ENCODE measurements around the gene CD58. TPM values are rescaled to one million over a fixed set of nuclear protein-coding genes. Genes with fewer than 3 reads are reported as not detected.

Gene CD58
- total and polyA plus RNA-seq, 9 of the 15 experiments (the other 6 are each of a cell fraction or from before 2014, with no cell fraction given) = 18.1 to 113 (median 37.4) TPM

DNA sequence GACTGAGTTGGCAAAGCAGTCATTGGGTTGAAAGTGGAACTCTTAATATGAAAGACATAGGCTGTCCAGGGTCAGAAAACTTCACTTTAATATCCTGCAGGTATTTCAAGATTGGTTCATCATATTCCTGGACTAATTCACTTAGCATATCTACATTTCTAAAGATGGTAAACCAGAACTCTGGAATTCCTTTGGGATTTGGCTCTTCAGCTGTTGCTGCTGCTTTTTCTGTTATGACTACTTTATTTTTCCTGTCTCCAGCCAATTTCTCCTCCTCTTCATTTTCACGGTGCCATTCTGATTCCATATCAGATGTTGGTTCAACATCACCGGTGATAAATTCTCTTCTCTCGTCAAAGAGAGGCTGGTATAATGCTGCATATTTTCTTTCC is 37.4 kb downstream of the CD58 start:
- no peak for FAIRE-seq

More for the DNA sequence above, 37.4 kb downstream of the CD58 start:
- H3K27ac ChIP-seq (ENCODE audit: extremely low read depth, low read depth, low read length) = no peak overlapping the region
- H4K20me1 ChIP-seq (replicated peaks; ENCODE audit: control insufficient read depth, insufficient read depth, low read length) = no peaks in the 10 kb centered on the region
- ATAC-seq (no peak), DNase-seq (ENCODE audit: extremely low read depth in 1 of 4, low spot score in 3 of 4) (no peak)
- H3K4me3 ChIP-seq = no peak overlapping the region
- no peak for TF ChIP-seq ESRRB (CRISPR knock-in tag; IDR thresholded peaks at IDR 0.05; ENCODE audit: borderline replicate concordance)
- TF ChIP-seq FOXK2 (conservative IDR thresholded peaks at IDR 0.05 in 1 of 2, IDR thresholded peaks at IDR 0.05 in 1 of 2; ENCODE audit: low read depth in 2 of 2) = no peak
- TF ChIP-seq, protein P1, sequence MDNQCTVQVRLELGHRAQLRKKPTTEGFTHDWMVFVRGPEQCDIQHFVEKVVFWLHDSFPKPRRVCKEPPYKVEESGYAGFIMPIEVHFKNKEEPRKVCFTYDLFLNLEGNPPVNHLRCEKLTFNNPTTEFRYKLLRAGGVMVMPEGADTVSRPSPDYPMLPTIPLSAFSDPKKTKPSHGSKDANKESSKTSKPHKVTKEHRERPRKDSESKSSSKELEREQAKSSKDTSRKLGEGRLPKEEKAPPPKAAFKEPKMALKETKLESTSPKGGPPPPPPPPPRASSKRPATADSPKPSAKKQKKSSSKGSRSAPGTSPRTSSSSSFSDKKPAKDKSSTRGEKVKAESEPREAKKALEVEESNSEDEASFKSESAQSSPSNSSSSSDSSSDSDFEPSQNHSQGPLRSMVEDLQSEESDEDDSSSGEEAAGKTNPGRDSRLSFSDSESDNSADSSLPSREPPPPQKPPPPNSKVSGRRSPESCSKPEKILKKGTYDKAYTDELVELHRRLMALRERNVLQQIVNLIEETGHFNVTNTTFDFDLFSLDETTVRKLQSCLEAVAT (IDR thresholded peaks at IDR 0.05) = no peak
- TF ChIP-seq SUPT5H (IDR thresholded peaks at IDR 0.05) = no peak
- no peak for TF ChIP-seq TGIF2 (CRISPR knock-in tag; IDR thresholded peaks at IDR 0.05)
- TF ChIP-seq, protein P2, sequence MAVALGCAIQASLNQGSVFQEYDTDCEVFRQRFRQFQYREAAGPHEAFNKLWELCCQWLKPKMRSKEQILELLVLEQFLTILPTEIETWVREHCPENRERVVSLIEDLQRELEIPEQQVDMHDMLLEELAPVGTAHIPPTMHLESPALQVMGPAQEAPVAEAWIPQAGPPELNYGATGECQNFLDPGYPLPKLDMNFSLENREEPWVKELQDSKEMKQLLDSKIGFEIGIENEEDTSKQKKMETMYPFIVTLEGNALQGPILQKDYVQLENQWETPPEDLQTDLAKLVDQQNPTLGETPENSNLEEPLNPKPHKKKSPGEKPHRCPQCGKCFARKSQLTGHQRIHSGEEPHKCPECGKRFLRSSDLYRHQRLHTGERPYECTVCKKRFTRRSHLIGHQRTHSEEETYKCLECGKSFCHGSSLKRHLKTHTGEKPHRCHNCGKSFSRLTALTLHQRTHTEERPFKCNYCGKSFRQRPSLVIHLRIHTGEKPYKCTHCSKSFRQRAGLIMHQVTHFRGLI (CRISPR knock-in tag; IDR thresholded peaks at IDR 0.05) = no peak
- TF ChIP-seq ETV5 (CRISPR knock-in tag; IDR thresholded peaks at IDR 0.05; ENCODE audit: low read depth) = no peak
- TF ChIP-seq SMARCC2 (IDR thresholded peaks at IDR 0.05; ENCODE audit: low read depth) = no peak
- TF ChIP-seq, protein P3, sequence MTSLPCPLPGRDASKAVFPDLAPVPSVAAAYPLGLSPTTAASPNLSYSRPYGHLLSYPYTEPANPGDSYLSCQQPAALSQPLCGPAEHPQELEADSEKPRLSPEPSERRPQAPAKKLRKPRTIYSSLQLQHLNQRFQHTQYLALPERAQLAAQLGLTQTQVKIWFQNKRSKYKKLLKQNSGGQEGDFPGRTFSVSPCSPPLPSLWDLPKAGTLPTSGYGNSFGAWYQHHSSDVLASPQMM (CRISPR knock-in tag; IDR thresholded peaks at IDR 0.05) = no peak
- TF ChIP-seq MTA2 (IDR thresholded peaks at IDR 0.05; ENCODE audit: low read depth) = no peak
- TF ChIP-seq ZNF143 (CRISPR knock-in tag; IDR thresholded peaks at IDR 0.05) = no peak
- TF ChIP-seq, protein P4, sequence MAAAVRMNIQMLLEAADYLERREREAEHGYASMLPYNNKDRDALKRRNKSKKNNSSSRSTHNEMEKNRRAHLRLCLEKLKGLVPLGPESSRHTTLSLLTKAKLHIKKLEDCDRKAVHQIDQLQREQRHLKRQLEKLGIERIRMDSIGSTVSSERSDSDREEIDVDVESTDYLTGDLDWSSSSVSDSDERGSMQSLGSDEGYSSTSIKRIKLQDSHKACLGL (CRISPR knock-in tag; IDR thresholded peaks at IDR 0.05; ENCODE audit: borderline replicate concordance, poor library complexity, severe bottlenecking) = no peak
- TF ChIP-seq, protein P5, sequence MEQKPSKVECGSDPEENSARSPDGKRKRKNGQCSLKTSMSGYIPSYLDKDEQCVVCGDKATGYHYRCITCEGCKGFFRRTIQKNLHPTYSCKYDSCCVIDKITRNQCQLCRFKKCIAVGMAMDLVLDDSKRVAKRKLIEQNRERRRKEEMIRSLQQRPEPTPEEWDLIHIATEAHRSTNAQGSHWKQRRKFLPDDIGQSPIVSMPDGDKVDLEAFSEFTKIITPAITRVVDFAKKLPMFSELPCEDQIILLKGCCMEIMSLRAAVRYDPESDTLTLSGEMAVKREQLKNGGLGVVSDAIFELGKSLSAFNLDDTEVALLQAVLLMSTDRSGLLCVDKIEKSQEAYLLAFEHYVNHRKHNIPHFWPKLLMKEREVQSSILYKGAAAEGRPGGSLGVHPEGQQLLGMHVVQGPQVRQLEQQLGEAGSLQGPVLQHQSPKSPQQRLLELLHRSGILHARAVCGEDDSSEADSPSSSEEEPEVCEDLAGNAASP (IDR thresholded peaks at IDR 0.05) = no peak
- no peak for TF ChIP-seq SREBF2 (CRISPR knock-in tag; IDR thresholded peaks at IDR 0.05)
- no peak for TF ChIP-seq CAMTA2 (CRISPR knock-in tag; conservative IDR thresholded peaks at IDR 0.05)
- no peaks in the 10 kb centered on the region for H3K79me2 ChIP-seq (ENCODE audit: control insufficient read depth, insufficient read depth, low read length)
- no peak overlapping the region for H3K4me2 ChIP-seq (ENCODE audit: insufficient read depth, low read length)
- peaks cover 0 to 5% of the 10 kb centered on the region in 2 experiments; a peak in 2 of 5 replicates for H3K4me1 ChIP-seq (replicated peaks in 1 of 2; ENCODE audit: control insufficient read depth in 2 of 2, insufficient read depth in 2 of 2, low read length in 2 of 2)
- CTCF ChIA-PET (ENCODE audit: low intra/inter-chr PET ratio) = no interaction called here
- no TSS peak for BruUV-seq (replicated peaks)
- H3K36me3 ChIP-seq (ENCODE audit: control insufficient read depth, insufficient read depth, low read length) = peaks cover 55% of the 10 kb centered on the region
- POLR2A ChIA-PET = no interaction called here
- no peaks in the 10 kb centered on the region for H3K9me1 ChIP-seq (ENCODE audit: control insufficient read depth, insufficient read depth, low read length)
- intact Hi-C loops (cut with micrococcal nuclease) = no loop called here
- H3K27me3 ChIP-seq (ENCODE audit: control insufficient read depth in 2 of 2, insufficient read depth in 2 of 2, low read length in 2 of 2) = no peaks in the 10 kb centered on the region
- H3K9me3 ChIP-seq (replicated peaks; ENCODE audit: control insufficient read depth, insufficient read depth, low read depth, low read length) = no peaks in the 10 kb centered on the region
- no peak overlapping the region for H3K9ac ChIP-seq (ENCODE audit: insufficient read depth in 1 of 2, low read depth in 2 of 2, low read length in 2 of 2)
- 90% methylated on average over 3 of the region's 3 CpGs for WGBS (ENCODE audit: insufficient coverage, low coverage, missing lambda C conversion rate)
- in situ Hi-C loops (cut with MboI) = no loop called here
- H2AFZ ChIP-seq (ENCODE audit: low read depth, low read length) = no peak overlapping the region
